ENCODE measurements around the gene RCC2.
"Not testable (repeated sequence)": the region's sequence is repeated elsewhere in the genome, so short reads cannot be mapped to it uniquely, and the experiment has no call there.

Gene RCC2

DNA sequence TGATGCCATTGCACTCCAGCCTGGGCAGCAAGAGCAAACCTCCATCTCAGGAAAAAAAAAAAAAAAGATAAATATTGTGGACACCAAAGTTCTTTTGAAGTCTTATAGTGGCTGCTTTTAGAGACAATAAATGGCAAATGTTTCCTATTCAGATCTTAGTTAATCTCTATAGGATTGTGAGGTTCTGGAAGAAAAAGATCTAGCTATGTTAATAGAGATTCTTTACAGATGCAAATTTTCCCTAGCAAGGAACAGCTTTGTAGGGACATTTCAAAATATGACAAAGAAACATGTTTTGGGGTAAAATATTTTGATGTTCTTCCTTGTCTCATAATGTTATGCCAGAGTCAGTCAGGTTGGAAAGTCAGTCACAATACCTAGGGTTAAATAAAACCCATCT, 24.5 kb upstream of the RCC2 start:
- no peaks in the 10 kb centered on the region for H3K36me3 Mint-ChIP-seq (ENCODE audit: low read depth)
- H3K4me3 Mint-ChIP-seq, result no peak overlapping the region
- no peak overlapping the region for H3K27ac Mint-ChIP-seq
- peaks cover 17% of the 10 kb centered on the region for H3K27me3 Mint-ChIP-seq
- intact Hi-C loops (cut with micrococcal nuclease), result no loop called here
- no peaks in the 10 kb centered on the region for H3K9me3 Mint-ChIP-seq
- H3K4me1 Mint-ChIP-seq (ENCODE audit: low read depth), result no peaks in the 10 kb centered on the region

DNA sequence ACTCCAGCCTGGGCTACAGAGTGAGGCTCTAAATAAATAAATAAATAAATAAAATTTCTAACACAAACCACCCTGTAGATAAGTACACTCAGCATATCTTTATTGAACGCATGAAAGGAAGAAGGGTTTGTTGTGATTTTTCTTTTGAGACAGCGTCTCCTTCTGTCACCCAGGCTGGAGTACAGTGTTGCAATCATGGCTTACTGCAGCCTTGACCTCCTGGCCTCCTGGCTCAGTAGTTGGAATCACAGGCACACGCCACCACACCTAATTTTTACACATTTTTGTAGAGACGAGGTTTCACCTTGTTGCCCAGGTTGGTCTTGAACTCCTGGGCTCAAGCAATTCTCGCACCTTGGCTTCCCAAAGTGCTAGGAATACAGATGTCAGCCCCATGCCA, 23.2 kb upstream of the RCC2 start:
- Mint-ChIP-seq H3K27me3 (peaks cover 18% of the 10 kb centered on the region), H3K36me3 (ENCODE audit: low read depth) (no peaks in the 10 kb centered on the region), H3K9me3 (no peaks in the 10 kb centered on the region), H3K27ac (no peak overlapping the region), H3K4me3 (no peak overlapping the region), H3K4me1 (ENCODE audit: low read depth) (no peaks in the 10 kb centered on the region)
- intact Hi-C loops (cut with micrococcal nuclease), result no loop called here

GRCh38 chr1:17460219-17460618, 20.7 kb upstream of the RCC2 start:
- Mint-ChIP-seq H3K27me3 (peaks cover 18% of the 10 kb centered on the region), H3K4me3 (no peak overlapping the region), H3K4me1 (ENCODE audit: low read depth) (no peaks in the 10 kb centered on the region), H3K27ac (no peak overlapping the region), H3K9me3 (no peaks in the 10 kb centered on the region), H3K36me3 (ENCODE audit: low read depth) (no peaks in the 10 kb centered on the region)
- intact Hi-C loops (cut with micrococcal nuclease), result no loop called here

- Mint-ChIP-seq H3K4me1 (ENCODE audit: low read depth) (no peaks in the 10 kb centered on the region), H3K27ac (no peak overlapping the region), H3K4me3 (no peak overlapping the region), H3K36me3 (ENCODE audit: low read depth) (no peaks in the 10 kb centered on the region), H3K27me3 (peaks cover 13% of the 10 kb centered on the region), H3K9me3 (no peaks in the 10 kb centered on the region)
- intact Hi-C loops (cut with micrococcal nuclease), result no loop called here
Observed at GRCh38 chr1:17458794-17459193, 19.3 kb upstream of the RCC2 start.

DNA sequence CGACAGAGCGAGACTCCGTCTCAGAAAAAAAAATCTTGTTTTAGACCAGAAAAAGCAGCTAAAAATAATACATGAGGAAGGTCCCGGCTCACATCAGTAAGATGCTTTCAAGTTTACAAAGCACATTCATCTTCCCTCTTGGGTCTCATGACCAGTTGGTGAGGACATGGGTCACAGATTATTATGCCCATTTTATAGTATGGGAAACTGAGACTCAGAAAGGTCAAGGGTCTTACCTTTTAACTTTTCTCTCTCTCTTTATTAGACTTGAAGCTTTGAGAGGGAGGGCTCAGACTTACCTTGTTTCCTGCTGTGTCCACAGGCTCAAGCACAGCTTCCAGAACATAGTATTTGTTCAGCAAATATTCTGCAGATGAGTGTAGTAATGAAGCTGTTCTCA, 13.2 kb upstream of the RCC2 start:
- intact Hi-C loops (cut with micrococcal nuclease), result no loop called here
- no peak overlapping the region for H3K4me3 Mint-ChIP-seq
- no peaks in the 10 kb centered on the region for H3K4me1 Mint-ChIP-seq (ENCODE audit: low read depth)
- no peak overlapping the region for H3K27ac Mint-ChIP-seq
- H3K27me3 Mint-ChIP-seq, result no peaks in the 10 kb centered on the region
- H3K36me3 Mint-ChIP-seq (ENCODE audit: low read depth), result no peaks in the 10 kb centered on the region
- no peaks in the 10 kb centered on the region for H3K9me3 Mint-ChIP-seq

GRCh38 chr1:17452203-17452602, 12.7 kb upstream of the RCC2 start:
- H3K4me3 Mint-ChIP-seq; intact Hi-C loops (cut with micrococcal nuclease); H3K36me3 Mint-ChIP-seq (ENCODE audit: low read depth); H3K27ac Mint-ChIP-seq; H3K27me3 Mint-ChIP-seq; H3K4me1 Mint-ChIP-seq (ENCODE audit: low read depth); H3K9me3 Mint-ChIP-seq: not testable (repeated sequence)

DNA sequence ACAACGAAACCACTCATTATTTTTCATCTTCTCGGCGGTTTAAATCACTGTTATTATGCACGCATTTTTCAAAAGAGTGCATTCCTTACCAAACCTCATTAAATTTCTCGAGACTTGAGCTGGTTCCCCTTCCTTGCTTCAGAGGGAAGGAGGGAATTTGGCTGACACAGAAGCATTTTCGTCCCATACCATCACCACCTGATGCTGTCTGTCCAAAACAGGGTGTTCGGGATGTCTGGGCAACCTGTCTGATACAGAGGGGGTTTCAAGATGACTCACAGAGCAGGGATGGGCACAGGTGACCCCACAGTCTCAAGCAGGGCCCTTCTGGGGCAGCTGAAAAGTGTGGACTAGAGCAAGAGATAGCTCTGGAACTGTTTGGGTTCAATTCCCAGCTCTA, 12.3 kb upstream of the RCC2 start:
- Mint-ChIP-seq H3K27ac (no peak overlapping the region), H3K4me3 (no peak overlapping the region), H3K9me3 (no peaks in the 10 kb centered on the region), H3K36me3 (ENCODE audit: low read depth) (no peaks in the 10 kb centered on the region), H3K27me3 (no peaks in the 10 kb centered on the region), H3K4me1 (ENCODE audit: low read depth) (no peaks in the 10 kb centered on the region)
- intact Hi-C loops (cut with micrococcal nuclease), result no loop called here

- H3K4me1 Mint-ChIP-seq (ENCODE audit: low read depth), result no peaks in the 10 kb centered on the region
- H3K9me3 Mint-ChIP-seq, result no peaks in the 10 kb centered on the region
- H3K27me3 Mint-ChIP-seq, result peaks cover 10% of the 10 kb centered on the region
- intact Hi-C loops (cut with micrococcal nuclease), result no loop called here
- no peak overlapping the region for H3K4me3 Mint-ChIP-seq
- H3K27ac Mint-ChIP-seq, result no peak overlapping the region
- H3K36me3 Mint-ChIP-seq (ENCODE audit: low read depth), result no peaks in the 10 kb centered on the region
Observed at GRCh38 chr1:17447501-17447992, 8.1 kb upstream of the RCC2 start.

GRCh38 chr1:17442841-17443240, 3.4 kb upstream of the RCC2 start:
- H3K4me3 Mint-ChIP-seq, result no peak overlapping the region
- no peak overlapping the region for H3K27ac Mint-ChIP-seq
- H3K4me1 Mint-ChIP-seq (ENCODE audit: low read depth), result peaks cover 15% of the 10 kb centered on the region
- peaks cover 9% of the 10 kb centered on the region for H3K36me3 Mint-ChIP-seq (ENCODE audit: low read depth)
- H3K9me3 Mint-ChIP-seq, result no peaks in the 10 kb centered on the region
- intact Hi-C loops (cut with micrococcal nuclease), result no loop called here
- peaks cover 24% of the 10 kb centered on the region for H3K27me3 Mint-ChIP-seq

- Mint-ChIP-seq H3K9me3 (no peaks in the 10 kb centered on the region), H3K4me3 (no peak overlapping the region), H3K4me1 (ENCODE audit: low read depth) (peaks cover 18% of the 10 kb centered on the region), H3K27me3 (peaks cover 24% of the 10 kb centered on the region), H3K27ac (no peak overlapping the region), H3K36me3 (ENCODE audit: low read depth) (peaks cover 10% of the 10 kb centered on the region)
- intact Hi-C loops (cut with micrococcal nuclease), result no loop called here
Observed at GRCh38 chr1:17441993-17442357, 2.5 kb upstream of the RCC2 start.

DNA sequence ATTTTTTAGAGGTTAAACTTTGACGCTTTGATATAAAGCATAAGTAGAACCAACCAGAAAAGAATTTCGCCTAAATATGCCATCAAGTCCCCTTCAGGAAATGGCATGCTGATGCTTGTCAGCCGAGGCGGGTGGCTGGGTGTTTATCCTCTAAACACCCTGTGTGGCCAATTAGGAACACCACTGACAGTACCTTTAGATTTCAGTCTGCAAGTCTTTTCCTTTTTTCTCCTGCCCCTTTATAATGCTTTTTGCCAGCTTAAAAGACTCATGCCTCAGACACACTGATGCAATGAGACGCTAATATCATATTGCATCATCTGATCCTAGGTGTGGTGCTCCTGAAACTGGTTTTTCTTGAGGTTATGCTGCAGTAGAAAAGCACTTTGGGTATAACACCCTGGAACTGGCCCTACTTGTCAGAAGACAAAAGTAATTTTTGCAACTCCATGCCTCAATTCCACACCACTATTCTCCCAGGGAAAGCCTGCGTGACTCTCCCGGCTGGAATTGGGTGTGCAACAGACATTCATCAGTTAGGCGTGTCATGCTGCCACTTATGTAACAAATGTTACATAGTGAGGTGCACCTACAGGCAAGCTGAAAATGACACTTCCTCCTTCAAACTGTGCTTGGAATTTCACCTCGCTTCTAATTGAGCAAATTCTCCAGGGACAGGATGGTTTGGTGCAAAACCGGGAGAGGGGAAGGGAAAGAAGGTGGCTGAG, 2.0 kb upstream of the RCC2 start:
- H3K27ac Mint-ChIP-seq, result no peak overlapping the region

DNA sequence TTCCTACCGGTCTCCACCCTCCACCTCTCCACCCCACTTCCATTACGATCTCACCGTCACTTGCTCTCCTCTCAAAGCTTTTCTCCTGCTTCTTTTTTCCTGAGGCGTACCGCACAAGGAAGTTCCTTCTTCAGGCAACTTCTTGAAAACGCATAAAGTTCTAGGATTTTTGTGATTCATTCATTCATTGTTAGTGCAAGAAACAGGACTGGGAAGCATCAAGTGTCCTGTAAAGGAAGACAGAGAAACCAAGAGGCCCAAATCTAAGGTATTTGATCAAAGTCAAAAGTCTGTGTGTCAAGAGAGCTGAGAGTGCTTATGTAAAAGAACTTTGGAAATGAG, 1.3 kb upstream of the RCC2 start:
- no peaks in the 10 kb centered on the region for H3K9me3 Mint-ChIP-seq
- no peak overlapping the region for H3K4me3 Mint-ChIP-seq
- H3K27ac Mint-ChIP-seq, result no peak overlapping the region
- intact Hi-C loops (cut with micrococcal nuclease), result no loop called here
- H3K4me1 Mint-ChIP-seq (ENCODE audit: low read depth), result peaks cover 29% of the 10 kb centered on the region
- peaks cover 24% of the 10 kb centered on the region for H3K27me3 Mint-ChIP-seq
- H3K36me3 Mint-ChIP-seq (ENCODE audit: low read depth), result peaks cover 22% of the 10 kb centered on the region

More for the DNA sequence above, 2.0 kb upstream of the RCC2 start:
- Mint-ChIP-seq H3K4me1 (ENCODE audit: low read depth) (peaks cover 23% of the 10 kb centered on the region), H3K9me3 (no peaks in the 10 kb centered on the region), H3K27me3 (peaks cover 24% of the 10 kb centered on the region), H3K4me3 (no peak overlapping the region), H3K36me3 (ENCODE audit: low read depth) (peaks cover 15% of the 10 kb centered on the region)
- intact Hi-C loops (cut with micrococcal nuclease), result no loop called here

GRCh38 chr1:17440074-17440826, 773 bp upstream of the RCC2 start:
- intact Hi-C loops (cut with micrococcal nuclease), result no loop called here
- no peaks in the 10 kb centered on the region for H3K9me3 Mint-ChIP-seq
- H3K27ac Mint-ChIP-seq, result peak overlapping the region; percentile 99
- H3K4me3 Mint-ChIP-seq, result peak overlapping the region; percentile 73
- peaks cover 35% of the 10 kb centered on the region for H3K4me1 Mint-ChIP-seq (ENCODE audit: low read depth)
- peaks cover 27% of the 10 kb centered on the region for H3K36me3 Mint-ChIP-seq (ENCODE audit: low read depth)
- H3K27me3 Mint-ChIP-seq, result peaks cover 24% of the 10 kb centered on the region

- Mint-ChIP-seq H3K4me1 (ENCODE audit: low read depth) (peaks cover 51% of the 10 kb centered on the region), H3K9me3 (no peaks in the 10 kb centered on the region), H3K27ac (peak overlapping the region; percentile 99), H3K36me3 (ENCODE audit: low read depth) (peaks cover 44% of the 10 kb centered on the region), H3K27me3 (peaks cover 20% of the 10 kb centered on the region), H3K4me3 (peak overlapping the region; percentile 95)
- intact Hi-C loops (cut with micrococcal nuclease), result loop anchor here (10.0 kb wide), 1 partner anchor 176 kb away; no protein-coding TSS in a partner anchor
Observed at GRCh38 chr1:17438318-17439249, 893 bp downstream of the RCC2 start.

Measured in dendritic cell treated with granulocyte-macrophage colony-stimulating factor and Interleukin-4, amounts not matched to agents 40 ng/mL and 50 ng/mL, for 4 days (primary cell).